GM13977 (cell line): ENCODE data around the gene CORO2B.

Experiments
- DNase-seq: peaks from one replicate; pipeline ENCODE4 v3.0.0; 2012; ENCODE audit warnings: low spot score
- CTCF ChIP-seq: IDR thresholded peaks from 2 replicates; pipeline ENCODE4 v1.5.1; 2012; ENCODE audit warnings: mild to moderate bottlenecking, control low read depth; ENCODE audit not compliant: insufficient read depth; ENCODE audit errors: extremely low read depth, missing control alignments
- in situ Hi-C: fragments of 300-500 bp; cut with MboI; formaldehyde crosslinking; loops from one replicate; pipeline ENCODE4 v1.12.0; 2022; ENCODE audit warnings: low sequenced_read_pairs, low pct_unique_long_range_greater_than_20kb, mixed read lengths, inconsistent platforms; ENCODE audit not compliant: unreplicated experiment

CORO2B gene

GRCh38 chr15:68668926-68669600 is 90.3 kb downstream of the CORO2B start:
- no peak for DNase-seq
- TF ChIP-seq CTCF = no peak
- in situ Hi-C loops = loop anchor here (25.0 kb wide), 2 partner anchors 107 to 357 kb away; no protein-coding TSS in a partner anchor

DNA sequence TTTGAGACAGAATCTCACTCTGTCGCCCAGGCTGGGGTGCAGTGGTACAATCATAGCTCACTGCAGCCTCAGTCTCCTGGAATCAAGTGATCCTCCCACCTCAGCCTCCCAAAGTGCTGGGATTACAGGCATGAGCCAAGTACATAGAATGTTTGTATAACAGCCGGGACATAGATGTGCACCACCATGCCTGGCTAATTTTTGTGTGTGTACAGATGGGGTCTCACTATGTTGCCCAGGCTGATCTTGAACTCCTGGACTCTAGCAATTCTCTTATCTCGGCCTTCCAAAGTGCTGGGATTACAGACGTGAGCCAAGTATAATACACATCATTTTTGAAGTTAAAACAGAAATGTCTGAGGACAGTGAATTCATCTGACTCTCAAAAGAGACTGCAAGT is 93.5 kb downstream of the CORO2B start:
- in situ Hi-C loops = loop anchor here (25.0 kb wide), 2 partner anchors 110 to 360 kb away; no protein-coding TSS in a partner anchor
- DNase-seq = no peak
- TF ChIP-seq CTCF = no peak

DNA sequence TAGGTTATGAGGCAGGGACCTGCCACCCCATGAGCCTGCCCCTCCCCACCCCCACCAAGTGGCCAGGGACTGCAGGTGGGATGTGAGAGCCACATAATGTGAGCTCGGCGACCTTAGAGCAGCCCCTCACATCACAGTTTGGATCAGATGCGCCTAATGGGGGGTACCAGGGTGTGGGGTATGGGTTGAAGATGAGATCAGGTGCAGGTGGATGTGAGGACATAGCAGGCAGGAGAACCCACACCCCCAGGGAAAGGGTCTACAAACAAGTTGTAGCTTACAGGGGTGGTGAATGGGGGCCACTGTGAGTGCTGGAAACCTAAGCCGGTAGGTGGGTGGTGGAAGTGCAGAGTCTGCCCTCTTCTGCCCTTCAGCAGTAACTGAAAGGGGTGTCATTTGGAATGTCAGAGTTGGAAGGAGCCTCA is 94.0 kb downstream of the CORO2B start:
- TF ChIP-seq CTCF = no peak
- in situ Hi-C loops = loop anchor here (25.0 kb wide), 2 partner anchors 110 to 360 kb away; no protein-coding TSS in a partner anchor
- no peak for DNase-seq

GRCh38 chr15:68674975-68675374 is 96.2 kb downstream of the CORO2B start:
- no peak for DNase-seq
- TF ChIP-seq CTCF = no peak
- in situ Hi-C loops = loop anchor here (25.0 kb wide), 2 partner anchors 113 to 363 kb away; no protein-coding TSS in a partner anchor

- in situ Hi-C loops = no loop called here
- TF ChIP-seq CTCF = no peak
- DNase-seq = no peak
Measured at GRCh38 chr15:68676011-68676605, 97.3 kb downstream of the CORO2B start.

DNA sequence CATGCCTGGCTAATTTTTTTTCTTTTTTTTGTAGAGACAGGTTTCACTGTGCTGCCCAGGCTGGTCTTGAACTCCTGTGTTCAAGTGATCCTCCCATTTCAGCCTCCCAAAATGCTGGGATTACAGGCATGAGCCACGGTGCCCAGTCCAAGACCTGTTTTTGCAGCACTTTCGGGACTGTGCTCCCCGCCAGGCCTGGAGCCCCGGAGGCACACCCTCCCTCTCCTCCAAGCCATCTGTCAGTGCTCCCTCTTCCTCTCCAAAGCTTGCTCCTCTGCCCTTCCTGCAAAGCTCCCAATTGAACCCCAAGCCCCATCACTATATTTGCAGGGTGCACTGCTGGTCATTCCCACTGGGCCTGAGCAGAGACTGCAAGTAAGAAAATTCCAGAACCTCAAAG is 98.1 kb downstream of the CORO2B start:
- DNase-seq = no peak
- no peak for TF ChIP-seq CTCF
- in situ Hi-C loops = no loop called here
